Mucosa of descending colon (tissue), 3 donors: ENCODE data around the gene SLC31A2. TPM values are rescaled to one million over a fixed set of nuclear protein-coding genes. Genes with fewer than 3 reads are reported as not detected.
"Not testable (repeated sequence)": the region's sequence is repeated elsewhere in the genome, so short reads cannot be mapped to it uniquely, and the experiment has no call there.

Experiments used
- ATAC-seq: fragments of 200-7000 bp; cut with Tn5 transposase; one replicate; pipeline ENCODE4 v1.9.1; 2020; ENCODE audit warnings: mild to moderate bottlenecking, moderate library complexity
- DNase-seq, 3 donors: peaks; one replicate each; pipeline ENCODE4 v3.0.0-alpha.2; 2020
- H3K36me3 ChIP-seq: fragments of 200-600 bp; one replicate; pipeline ENCODE4 v1.8.0; 2021; ENCODE audit warnings: low read depth, mild to moderate bottlenecking
- H3K4me1 ChIP-seq: fragments of 200-600 bp; one replicate; pipeline ENCODE4 v1.8.0; 2021; ENCODE audit warnings: low read depth, mild to moderate bottlenecking
- H3K4me3 ChIP-seq: fragments of 200-600 bp; one replicate; pipeline ENCODE4 v1.8.0; 2021; ENCODE audit warnings: mild to moderate bottlenecking
- H3K9me3 ChIP-seq: fragments of 200-600 bp; one replicate; pipeline ENCODE4 v1.8.0; 2021; ENCODE audit warnings: mild to moderate bottlenecking
- intact Hi-C, 2 donors: fragments of 100-400 bp; cut with DNase I in 1 of 2; cut with micrococcal nuclease in 1 of 2; formaldehyde crosslinking; loops; one replicate each; pipeline versions ENCODE4 v1.11.0 to v1.11.1; 2022; cut with DNase I, micrococcal nuclease
- long read RNA-seq, 2 donors: library from polyadenylated mRNA; unstranded; transcript quantifications; one replicate each; pipeline ENCODE4 v2.0.0, GENCODE V29; 2019 to 2021
- total RNA-seq, 3 donors: library from RNA; stranded (reverse); fragmentation: NEBNext Ultra II Directional in 2 of 3; extraction: Animal tissue kit (Norgen Biotek cat#: 25700) in 2 of 3; gene quantifications; one replicate each; pipeline versions ENCODE4 v1.2.1 to v1.2.4, GENCODE V29; 2021 to 2023
- TF ChIP-seq, protein P1 (sequence below): fragments of 200-600 bp; IDR thresholded peaks from one replicate; pipeline ENCODE4 v1.8.0; 2022; ENCODE audit warnings: antibody characterized with exemption, mild to moderate bottlenecking
- donor health status: DM: no; HTN: no; CAD: no; lungs with moderate emphysema.
- donor health status: DM: no; HTN: no; CAD: no.
- donor health status: DM: no; HTN: yes; CAD: no.

The SLC31A2 gene, protein sequence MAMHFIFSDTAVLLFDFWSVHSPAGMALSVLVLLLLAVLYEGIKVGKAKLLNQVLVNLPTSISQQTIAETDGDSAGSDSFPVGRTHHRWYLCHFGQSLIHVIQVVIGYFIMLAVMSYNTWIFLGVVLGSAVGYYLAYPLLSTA
- total RNA-seq, result 10 to 100 TPM; 17.1 to 23.7 (median 17.8) TPM
- long read RNA-seq, donor 1, transcript SLC31A2-201 (4 exons, 1,785 nt), result major isoform, 50 of 57 reads
- long read RNA-seq, donor 1, partial matches to known transcripts, result 2 of 57 reads
- long read RNA-seq, donor 1, other reads (novel, unspliced or antisense), result 5 of 57 reads
- long read RNA-seq, donor 2, transcript SLC31A2-201 (4 exons, 1,785 nt), result major isoform, 44 of 54 reads
- long read RNA-seq, donor 2, partial matches to known transcripts, result 3 of 54 reads
- long read RNA-seq, donor 2, other reads (novel, unspliced or antisense), result 6 of 54 reads

DNA sequence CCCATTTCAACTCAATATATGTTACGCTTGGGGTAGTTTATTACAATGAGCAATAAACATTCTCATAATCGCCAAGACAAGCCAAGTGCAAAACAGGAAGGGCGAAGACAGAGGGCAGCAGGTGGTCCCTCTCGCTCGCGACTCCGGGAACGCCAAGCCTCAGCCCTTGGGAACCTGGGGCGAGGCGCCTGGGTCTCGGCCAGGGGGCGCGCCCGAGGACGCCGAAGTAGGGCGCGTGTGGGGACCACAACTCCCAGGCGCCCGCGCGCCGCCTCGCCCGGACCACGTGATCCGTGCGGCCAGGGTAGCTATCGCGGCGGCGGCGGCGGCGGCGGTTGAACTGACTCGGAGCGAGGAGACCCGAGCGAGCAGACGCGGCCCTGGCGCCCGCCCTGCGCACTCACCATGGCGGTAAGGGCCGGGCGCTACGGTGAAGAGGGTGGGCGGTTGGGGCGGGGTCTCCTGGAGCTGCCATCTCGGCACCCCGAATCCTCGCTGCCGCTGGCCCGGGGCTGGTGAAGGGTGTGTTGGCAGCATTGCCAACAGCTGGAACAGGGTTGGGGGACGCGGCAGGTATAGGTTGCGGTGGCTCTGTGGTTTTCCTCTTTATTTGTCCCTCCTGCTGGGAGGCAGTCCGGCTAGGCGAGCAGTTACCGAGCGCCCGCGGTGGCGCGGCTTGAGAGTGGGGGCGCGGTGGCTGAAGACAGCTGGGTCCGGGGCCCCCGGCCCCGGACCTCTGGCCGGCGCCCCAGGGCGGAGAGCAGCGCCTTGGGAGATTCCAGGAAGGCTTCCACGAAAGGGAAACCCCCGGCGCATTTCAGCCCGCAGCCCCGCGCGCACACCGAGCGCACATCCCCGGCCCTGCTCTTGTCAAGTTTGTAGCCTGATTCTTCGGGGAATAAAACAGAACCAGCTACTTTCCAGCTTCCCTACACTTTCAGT, at the start of gene SLC31A2:
Gene SLC31A2 (plus strand): TSS at position 338 of the 942 bp plus-strand sequence. CDS start 68 bp downstream, at position 406.
- Histone ChIP-seq H3K9me3 (no peaks in the 10 kb centered on the region), H3K4me1 (peaks cover 11% of the 10 kb centered on the region), H3K4me3 (peak within 1 kb of the TSS; percentile 79), H3K36me3 (no peaks in the 10 kb centered on the region)
- DNase-seq, result peak; percentile 93
- ATAC-seq, result peak; percentile 96
- TF ChIP-seq, protein P1, sequence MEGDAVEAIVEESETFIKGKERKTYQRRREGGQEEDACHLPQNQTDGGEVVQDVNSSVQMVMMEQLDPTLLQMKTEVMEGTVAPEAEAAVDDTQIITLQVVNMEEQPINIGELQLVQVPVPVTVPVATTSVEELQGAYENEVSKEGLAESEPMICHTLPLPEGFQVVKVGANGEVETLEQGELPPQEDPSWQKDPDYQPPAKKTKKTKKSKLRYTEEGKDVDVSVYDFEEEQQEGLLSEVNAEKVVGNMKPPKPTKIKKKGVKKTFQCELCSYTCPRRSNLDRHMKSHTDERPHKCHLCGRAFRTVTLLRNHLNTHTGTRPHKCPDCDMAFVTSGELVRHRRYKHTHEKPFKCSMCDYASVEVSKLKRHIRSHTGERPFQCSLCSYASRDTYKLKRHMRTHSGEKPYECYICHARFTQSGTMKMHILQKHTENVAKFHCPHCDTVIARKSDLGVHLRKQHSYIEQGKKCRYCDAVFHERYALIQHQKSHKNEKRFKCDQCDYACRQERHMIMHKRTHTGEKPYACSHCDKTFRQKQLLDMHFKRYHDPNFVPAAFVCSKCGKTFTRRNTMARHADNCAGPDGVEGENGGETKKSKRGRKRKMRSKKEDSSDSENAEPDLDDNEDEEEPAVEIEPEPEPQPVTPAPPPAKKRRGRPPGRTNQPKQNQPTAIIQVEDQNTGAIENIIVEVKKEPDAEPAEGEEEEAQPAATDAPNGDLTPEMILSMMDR, result peak; percentile 17
- intact Hi-C loops, result no loop called here

DNA sequence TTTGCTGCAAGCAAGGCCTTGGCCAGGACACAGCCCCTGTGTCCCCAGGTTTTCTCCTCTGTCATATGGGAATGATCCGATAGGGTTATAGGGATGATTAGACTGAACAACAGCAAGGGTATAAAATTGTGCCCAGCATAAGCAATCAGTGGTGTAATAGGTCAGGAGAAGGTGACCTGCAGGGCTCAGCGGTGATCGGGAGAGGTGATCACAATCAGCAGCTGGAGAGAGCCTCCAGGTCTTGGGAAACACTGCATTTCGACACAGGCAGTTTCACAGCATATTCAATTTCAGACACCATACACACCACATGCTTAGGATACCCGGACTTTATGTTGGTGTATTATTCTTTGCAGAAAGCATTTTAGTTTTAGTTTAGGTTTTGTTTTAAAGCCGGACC, 45.5 kb upstream of the SLC31A2 start:
- H3K4me1 ChIP-seq, H3K4me3 ChIP-seq, intact Hi-C loops, ATAC-seq, H3K9me3 ChIP-seq, DNase-seq, H3K36me3 ChIP-seq: not testable (repeated sequence)

DNA sequence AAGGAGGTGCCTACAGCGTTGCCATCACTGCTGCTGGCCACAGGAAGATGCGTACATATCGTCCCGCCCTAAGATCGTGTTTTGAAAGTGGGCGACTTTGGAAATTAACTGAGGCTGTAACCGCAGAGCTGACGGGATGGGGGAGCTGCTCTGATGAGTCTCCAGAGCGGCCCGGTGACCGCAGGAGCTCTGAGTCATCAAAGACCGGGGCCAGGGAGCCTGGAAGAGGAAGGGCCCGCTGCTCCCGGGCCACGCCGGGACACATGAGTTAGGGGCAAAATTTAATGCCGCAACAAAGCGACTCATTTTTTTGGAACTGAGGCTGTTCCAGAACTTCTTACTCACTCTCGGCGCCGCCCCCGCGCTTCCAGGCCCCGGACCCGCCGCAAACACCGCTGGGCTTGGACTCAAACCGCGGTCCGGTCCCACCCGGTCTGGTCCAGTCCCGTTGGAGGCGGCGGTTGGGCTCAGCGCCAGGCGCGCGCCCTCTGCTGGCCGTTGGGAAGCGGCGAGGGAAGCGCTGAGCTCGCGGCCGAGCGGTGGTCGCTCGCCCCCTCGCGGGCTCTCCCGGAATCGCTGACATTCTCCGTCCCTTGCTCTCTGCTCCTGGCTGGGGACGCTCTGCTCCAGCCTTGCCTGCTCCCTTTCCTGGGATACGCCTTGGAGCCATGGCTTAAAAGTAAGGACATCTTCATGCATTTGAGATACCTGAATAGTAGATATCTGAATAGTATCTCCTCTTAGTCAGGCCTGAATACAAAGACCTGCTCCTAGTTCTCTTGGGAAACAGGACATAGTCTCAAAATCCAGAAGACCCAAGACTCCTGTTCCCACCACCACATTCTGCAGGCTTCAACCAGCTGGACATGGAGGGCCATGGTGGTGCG, 39.5 kb upstream of the SLC31A2 start:
- intact Hi-C loops, result not testable (repeated sequence)

DNA sequence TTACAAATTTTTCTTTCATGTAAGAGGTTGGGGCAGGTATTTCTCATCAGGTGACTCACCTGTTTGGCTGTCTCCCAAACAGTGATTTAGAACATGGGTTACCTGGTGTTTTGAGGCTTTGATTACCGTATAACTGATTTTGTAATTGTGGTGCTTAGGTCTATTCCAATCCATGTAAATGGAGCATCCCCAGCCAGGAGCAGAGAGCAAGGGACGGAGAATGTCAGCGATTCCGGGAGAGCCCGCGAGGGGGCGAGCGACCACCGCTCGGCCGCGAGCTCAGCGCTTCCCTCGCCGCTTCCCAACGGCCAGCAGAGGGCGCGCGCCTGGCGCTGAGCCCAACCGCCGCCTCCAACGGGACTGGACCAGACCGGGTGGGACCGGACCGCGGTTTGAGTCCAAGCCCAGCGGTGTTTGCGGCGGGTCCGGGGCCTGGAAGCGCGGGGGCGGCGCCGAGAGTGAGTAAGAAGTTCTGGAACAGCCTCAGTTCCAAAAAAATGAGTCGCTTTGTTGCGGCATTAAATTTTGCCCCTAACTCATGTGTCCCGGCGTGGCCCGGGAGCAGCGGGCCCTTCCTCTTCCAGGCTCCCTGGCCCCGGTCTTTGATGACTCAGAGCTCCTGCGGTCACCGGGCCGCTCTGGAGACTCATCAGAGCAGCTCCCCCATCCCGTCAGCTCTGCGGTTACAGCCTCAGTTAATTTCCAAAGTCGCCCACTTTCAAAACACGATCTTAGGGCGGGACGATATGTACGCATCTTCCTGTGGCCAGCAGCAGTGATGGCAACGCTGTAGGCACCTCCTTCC, 37.9 kb upstream of the SLC31A2 start:
- H3K36me3 ChIP-seq, H3K4me3 ChIP-seq, intact Hi-C loops, H3K4me1 ChIP-seq, H3K9me3 ChIP-seq: not testable (repeated sequence)
- TF ChIP-seq, protein P1, result peak; percentile 16
- DNase-seq (peak in 1 of 3 donors; percentile 13), ATAC-seq (peak; percentile 87)

More for the DNA sequence above, 39.5 kb upstream of the SLC31A2 start:
- H3K9me3 ChIP-seq, H3K4me1 ChIP-seq, H3K36me3 ChIP-seq, H3K4me3 ChIP-seq: not testable (repeated sequence)
- DNase-seq (peak in 2 of 3 donors; percentile 4 to 26), ATAC-seq (peak; percentile 90)
- TF ChIP-seq, protein P1, result peak; percentile 22

DNA sequence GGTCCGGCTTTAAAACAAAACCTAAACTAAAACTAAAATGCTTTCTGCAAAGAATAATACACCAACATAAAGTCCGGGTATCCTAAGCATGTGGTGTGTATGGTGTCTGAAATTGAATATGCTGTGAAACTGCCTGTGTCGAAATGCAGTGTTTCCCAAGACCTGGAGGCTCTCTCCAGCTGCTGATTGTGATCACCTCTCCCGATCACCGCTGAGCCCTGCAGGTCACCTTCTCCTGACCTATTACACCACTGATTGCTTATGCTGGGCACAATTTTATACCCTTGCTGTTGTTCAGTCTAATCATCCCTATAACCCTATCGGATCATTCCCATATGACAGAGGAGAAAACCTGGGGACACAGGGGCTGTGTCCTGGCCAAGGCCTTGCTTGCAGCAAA, 32.0 kb upstream of the SLC31A2 start:
- H3K9me3 ChIP-seq, H3K4me3 ChIP-seq, ATAC-seq, intact Hi-C loops, H3K36me3 ChIP-seq, DNase-seq, H3K4me1 ChIP-seq: not testable (repeated sequence)
